Psoas muscle (tissue), 8 donors: ENCODE results near the gene RCBTB1. TPM values are rescaled to one million over a fixed set of nuclear protein-coding genes. Genes with fewer than 3 reads are reported as not detected.

ENCODE experiments used
- ATAC-seq, 4 donors: fragments of 200-7000 bp; cut with Tn5 transposase; one replicate each; pipeline ENCODE4 v1.9.1; 2020; ENCODE audit warnings: moderate library complexity in 3 of 4, mild to moderate bottlenecking in 2 of 4
- DNase-seq, 2 donors: peaks; one replicate each; pipeline ENCODE4 v3.0.0-alpha.2; 2020
- H3K27ac ChIP-seq: fragments of 200-600 bp; one replicate; pipeline ENCODE4 v1.8.0; 2022
- H3K27me3 ChIP-seq, 3 donors: fragments of 200-600 bp in 1 of 3; one replicate each; pipeline versions ENCODE4 v1.6.1 to v1.8.0; 2013 to 2022; ENCODE audit warnings: low read length in 2 of 3, mild to moderate bottlenecking in 2 of 3, moderate library complexity in 1 of 3; ENCODE audit not compliant: insufficient read depth in 3 of 3
- H3K36me3 ChIP-seq, 2 donors: fragments of 200-600 bp in 1 of 2; one replicate each; pipeline versions ENCODE4 v1.6.1 to v1.8.0; 2013 to 2022; ENCODE audit warnings: low read depth in 1 of 2, mild to moderate bottlenecking in 1 of 2, moderate library complexity in 1 of 2; ENCODE audit not compliant: insufficient read depth in 1 of 2
- H3K4me1 ChIP-seq: fragments of 200-600 bp; one replicate; pipeline ENCODE4 v1.8.0; 2022
- H3K4me3 ChIP-seq: fragments of 200-600 bp; one replicate; pipeline ENCODE4 v1.8.0; 2022; ENCODE audit warnings: mild to moderate bottlenecking
- H3K9me3 ChIP-seq: fragments of 200-600 bp; one replicate; pipeline ENCODE4 v1.8.0; 2022
- WGBS, 3 donors: extraction: QIAGEN DNeasy Blood & Tissue Kit; methylation state at CpG; one replicate each; pipeline versions ENCODE4 v1.1.6 to v1.1.7; 2013; 5-methylcytosine and 5-hydroxymethylcytosine counted together
- intact Hi-C, 2 donors: fragments of 100-400 bp; cut with DNase I; formaldehyde crosslinking; loops; one replicate each; pipeline versions ENCODE4 v1.11.0 to v1.14.2; 2022
- polyA plus RNA-seq, 3 donors: library from polyadenylated mRNA; stranded (reverse); fragments of 200-250 nt; gene quantifications; one replicate each; pipeline ENCODE4 v1.2.3, GENCODE V29; 2013
- total RNA-seq, 4 donors: library from RNA; stranded (reverse); fragmentation: NEBNext Ultra II Directional in 2 of 4; extraction: Animal tissue kit (Norgen Biotek cat#: 25700) in 2 of 4; gene quantifications; one replicate each; pipeline versions ENCODE4 v1.2.1 to v1.2.4, GENCODE V29; 2021 to 2023
- TF ChIP-seq, protein P1 (sequence below): fragments of 200-600 bp; IDR thresholded peaks from one replicate; pipeline ENCODE4 v1.8.0; 2022; ENCODE audit warnings: antibody characterized with exemption
- donor health status: healthy with polysubstance abuse.
- donor health status: DM: no; HTN: no; CAD: no; lungs with moderate emphysema.
- donor health status: Bipolar disorder and iron deficiency.
- donor health status: healthy.
- donor health status: DM: yes; HTN: yes; CAD: no.
- donor health status: DM: no; HTN: no; CAD: no.
- donor health status: DM: no; HTN: no; CAD: no.
- donor health status: DM: yes; HTN: yes; CAD: no.

RCBTB1 gene
- total and polyA plus RNA-seq, 7 donors: 2.2 to 12.6 (median 6.6) TPM

DNA sequence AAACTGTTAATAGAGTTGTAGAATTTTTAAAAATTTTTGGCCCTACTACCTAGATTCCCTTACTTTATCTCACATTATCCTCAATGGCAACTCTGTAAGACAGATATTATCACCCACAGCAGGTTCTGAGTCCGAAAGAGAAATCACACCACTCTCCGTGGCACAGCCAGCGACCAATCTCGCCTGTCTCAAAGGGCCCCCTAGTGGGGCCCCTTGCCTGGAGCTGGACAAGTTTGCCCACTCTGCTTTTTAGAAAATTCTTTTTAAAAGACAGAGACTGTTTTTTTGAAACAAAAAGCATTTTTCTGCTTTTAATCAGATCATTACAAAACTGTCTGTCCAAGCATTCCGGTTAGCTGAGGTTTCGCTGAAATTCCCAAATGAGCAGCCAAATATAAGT, 67.9 kb downstream of the RCBTB1 start:
- ATAC-seq (no peak), DNase-seq (no peak)
- H3K36me3 ChIP-seq: peaks cover under 1 to 73% of the 10 kb centered on the region in 2 donors
- no peaks in the 10 kb centered on the region for H3K27me3 ChIP-seq
- H3K4me1 ChIP-seq: no peaks in the 10 kb centered on the region
- no peak overlapping the region for H3K27ac ChIP-seq
- intact Hi-C loops: no loop called here
- TF ChIP-seq, protein P1, sequence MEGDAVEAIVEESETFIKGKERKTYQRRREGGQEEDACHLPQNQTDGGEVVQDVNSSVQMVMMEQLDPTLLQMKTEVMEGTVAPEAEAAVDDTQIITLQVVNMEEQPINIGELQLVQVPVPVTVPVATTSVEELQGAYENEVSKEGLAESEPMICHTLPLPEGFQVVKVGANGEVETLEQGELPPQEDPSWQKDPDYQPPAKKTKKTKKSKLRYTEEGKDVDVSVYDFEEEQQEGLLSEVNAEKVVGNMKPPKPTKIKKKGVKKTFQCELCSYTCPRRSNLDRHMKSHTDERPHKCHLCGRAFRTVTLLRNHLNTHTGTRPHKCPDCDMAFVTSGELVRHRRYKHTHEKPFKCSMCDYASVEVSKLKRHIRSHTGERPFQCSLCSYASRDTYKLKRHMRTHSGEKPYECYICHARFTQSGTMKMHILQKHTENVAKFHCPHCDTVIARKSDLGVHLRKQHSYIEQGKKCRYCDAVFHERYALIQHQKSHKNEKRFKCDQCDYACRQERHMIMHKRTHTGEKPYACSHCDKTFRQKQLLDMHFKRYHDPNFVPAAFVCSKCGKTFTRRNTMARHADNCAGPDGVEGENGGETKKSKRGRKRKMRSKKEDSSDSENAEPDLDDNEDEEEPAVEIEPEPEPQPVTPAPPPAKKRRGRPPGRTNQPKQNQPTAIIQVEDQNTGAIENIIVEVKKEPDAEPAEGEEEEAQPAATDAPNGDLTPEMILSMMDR: no peak
- no peaks in the 10 kb centered on the region for H3K9me3 ChIP-seq
- H3K4me3 ChIP-seq: no peak overlapping the region
- 74 to 89% (median 74%) methylated on average over 6 of the region's 6 CpGs for WGBS, 3 donors

DNA sequence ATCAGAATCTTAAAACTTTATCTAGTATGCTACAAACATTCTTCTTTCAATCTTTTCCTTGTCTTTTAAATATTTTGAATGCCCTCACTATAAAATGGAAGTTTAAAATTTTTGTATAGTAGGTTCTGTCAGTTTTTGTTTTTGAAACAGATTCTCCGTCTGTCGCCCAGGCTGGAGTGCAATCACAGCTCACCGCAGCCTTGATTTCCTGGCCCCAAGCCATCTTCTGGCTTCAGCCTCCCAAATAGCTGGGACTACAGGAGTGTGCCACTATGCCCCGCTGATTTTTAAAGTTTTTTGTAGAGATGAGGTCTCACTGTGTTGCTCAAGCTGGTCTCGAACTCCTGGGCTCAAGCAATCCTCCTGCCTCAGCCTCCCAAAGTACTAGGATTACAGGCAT, 68.9 kb downstream of the RCBTB1 start:
- Histone ChIP-seq H3K4me1 (no peaks in the 10 kb centered on the region), H3K9me3 (no peaks in the 10 kb centered on the region), H3K4me3 (no peak overlapping the region), H3K36me3 (peaks cover 2 to 67% of the 10 kb centered on the region in 2 donors), H3K27me3 (no peaks in the 10 kb centered on the region), H3K27ac (no peak overlapping the region)
- WGBS, 3 donors: 75 to 93% (median 79%) methylated on average over 5 of the region's 5 CpGs
- no peak for DNase-seq
- intact Hi-C loops: no loop called here
- TF ChIP-seq, protein P1: no peak
- no peak for ATAC-seq

DNA sequence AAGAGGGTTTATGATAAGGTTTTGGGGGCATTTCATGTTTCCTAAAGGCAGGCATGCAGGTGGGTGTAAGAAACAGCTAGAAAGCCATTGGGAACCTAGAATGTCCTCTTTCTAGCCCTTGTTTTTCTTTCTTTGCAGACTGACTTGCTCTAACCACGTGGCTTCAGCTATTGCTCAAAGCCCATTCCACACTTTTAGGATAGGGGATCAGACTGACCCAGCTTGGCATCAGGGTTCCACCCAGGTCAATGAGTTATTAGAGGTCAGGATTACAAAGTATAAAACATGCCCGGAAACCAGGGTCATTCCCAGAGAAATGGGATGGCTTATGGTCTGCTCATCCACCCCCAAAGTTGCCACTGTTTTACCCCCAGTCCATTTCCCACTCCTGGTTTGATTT, 72.8 kb downstream of the RCBTB1 start:
- Histone ChIP-seq H3K27ac (no peak overlapping the region), H3K4me1 (no peaks in the 10 kb centered on the region), H3K36me3 (peaks cover 2 to 59% of the 10 kb centered on the region in 2 donors), H3K4me3 (no peak overlapping the region), H3K27me3 (no peaks in the 10 kb centered on the region), H3K9me3 (no peaks in the 10 kb centered on the region)
- DNase-seq (no peak), ATAC-seq (no peak)
- intact Hi-C loops: no loop called here
- TF ChIP-seq, protein P1: no peak
- WGBS, 3 donors: 80 to 91% (median 88%) methylated on average over 2 of the region's 2 CpGs

DNA sequence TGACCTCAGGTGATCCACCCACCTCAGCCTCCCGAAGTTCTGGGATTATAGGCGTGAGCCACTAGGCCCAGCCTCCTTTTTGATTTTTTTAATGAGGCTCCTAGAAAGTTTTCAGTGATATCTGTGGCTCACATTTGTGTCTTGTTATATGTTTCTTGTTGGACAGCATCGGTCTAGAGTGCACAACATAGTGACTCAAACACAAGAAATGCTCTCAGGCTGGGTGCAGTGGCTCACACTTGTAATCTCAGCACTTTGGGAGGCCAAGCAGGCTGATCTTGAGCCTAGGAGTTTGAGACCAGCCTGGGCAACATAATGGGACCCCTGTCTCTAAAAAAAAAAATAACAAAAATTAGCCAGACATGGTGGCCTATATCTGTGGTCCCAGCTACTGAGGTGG, 81.4 kb downstream of the RCBTB1 start:
- 93 to 95% (median 95%) methylated on average over 3 of the region's 3 CpGs for WGBS, 3 donors
- Histone ChIP-seq H3K4me1 (no peaks in the 10 kb centered on the region), H3K4me3 (no peak overlapping the region), H3K27ac (no peak overlapping the region), H3K36me3 (peaks cover 0 to 3% of the 10 kb centered on the region in 2 donors), H3K9me3 (no peaks in the 10 kb centered on the region), H3K27me3 (no peaks in the 10 kb centered on the region)
- intact Hi-C loops: no loop called here
- DNase-seq (no peak), ATAC-seq (no peak)
- TF ChIP-seq, protein P1: no peak

DNA sequence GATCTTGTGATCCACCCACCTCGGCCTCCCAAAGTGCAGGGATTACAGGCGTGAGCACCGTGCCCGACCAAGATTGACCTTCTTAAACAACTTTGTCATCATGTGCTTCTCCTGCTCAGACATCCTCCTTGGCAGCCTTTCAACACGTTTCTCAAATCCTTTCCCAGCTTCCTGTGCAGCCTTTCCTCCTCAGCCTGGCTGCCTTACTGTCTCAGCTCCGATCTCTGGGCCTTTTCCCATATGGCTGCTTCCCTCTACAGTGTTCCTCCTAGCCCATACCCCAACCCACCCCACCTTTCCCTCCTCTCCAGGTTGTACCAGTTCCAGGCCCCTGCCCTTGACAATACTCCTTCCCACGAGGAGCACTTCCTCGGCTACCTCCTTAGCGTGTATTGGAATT, 82.4 kb downstream of the RCBTB1 start:
- Histone ChIP-seq H3K27me3 (no peaks in the 10 kb centered on the region), H3K36me3 (peaks cover 0 to 3% of the 10 kb centered on the region in 2 donors), H3K27ac (no peak overlapping the region), H3K4me1 (no peaks in the 10 kb centered on the region), H3K4me3 (no peak overlapping the region), H3K9me3 (no peaks in the 10 kb centered on the region)
- intact Hi-C loops: no loop called here
- DNase-seq: peak in 1 of 2 donors; percentile 18
- WGBS, 3 donors: 66 to 68% (median 67%) methylated on average over 9 of the region's 9 CpGs
- ATAC-seq: peak in 1 of 4 donors; percentile 24
- TF ChIP-seq, protein P1: no peak
